HUDEP-2 (cell line): ENCODE measurements around the gene ZNF564.
"Not testable (repeated sequence)": the region's sequence is repeated elsewhere in the genome, so short reads cannot be mapped to it uniquely, and the experiment has no call there.

Experiments used
- DNase-seq, 76 experiments: peaks; one replicate each; lab custom pipeline; 2025; ENCODE audit not compliant: unreplicated experiment in 76 of 76; lab: John Stamatoyannopoulos, UW

ZNF564 gene

DNA sequence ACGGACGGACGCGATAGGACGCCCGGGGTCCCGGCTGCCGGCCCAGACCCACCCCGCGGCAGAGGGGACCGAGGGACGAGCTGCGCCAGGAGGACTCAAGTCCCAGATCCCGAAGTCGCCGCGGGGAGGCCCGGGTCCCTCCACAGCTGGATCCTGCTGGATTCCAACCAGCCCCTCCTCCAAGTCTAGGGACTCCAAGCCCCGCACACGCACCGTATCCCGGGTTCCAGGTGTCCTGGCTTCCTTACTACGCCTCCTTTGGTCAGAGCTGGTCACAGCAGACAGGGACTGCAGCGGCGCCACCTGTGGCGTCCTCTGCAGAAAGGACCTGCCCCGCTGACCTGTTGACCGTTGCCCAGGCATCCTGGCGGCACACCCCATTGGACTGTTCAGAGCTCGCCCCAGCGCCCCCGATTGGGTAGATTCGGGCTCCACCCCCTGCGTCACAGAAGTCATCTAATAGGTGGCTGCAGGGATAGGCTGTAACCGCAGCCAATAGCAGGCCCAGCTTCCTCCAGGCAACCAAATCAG, 37.7 kb downstream of the ZNF564 start:
- no peak for DNase-seq

DNA sequence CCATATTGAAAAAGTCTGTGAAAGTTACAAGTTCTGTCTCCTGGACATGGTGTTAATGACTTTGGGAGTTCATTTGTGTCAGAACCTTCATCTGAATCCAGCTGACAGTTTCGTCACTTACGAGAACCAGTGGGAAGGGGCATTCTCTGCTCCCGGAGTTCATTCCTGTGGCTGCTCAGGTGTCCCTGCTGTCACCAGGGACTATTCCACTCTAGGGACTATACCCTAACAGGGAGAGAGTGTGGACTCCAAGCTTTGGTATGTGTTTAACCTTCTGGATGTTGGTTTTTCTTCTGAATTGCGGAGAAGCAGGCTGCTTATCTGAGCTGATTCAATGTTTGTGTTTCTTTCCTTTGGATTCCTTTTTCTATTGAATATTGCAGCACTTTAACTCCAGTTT, 54.2 kb downstream of the ZNF564 start:
- DNase-seq, result no peak

DNA sequence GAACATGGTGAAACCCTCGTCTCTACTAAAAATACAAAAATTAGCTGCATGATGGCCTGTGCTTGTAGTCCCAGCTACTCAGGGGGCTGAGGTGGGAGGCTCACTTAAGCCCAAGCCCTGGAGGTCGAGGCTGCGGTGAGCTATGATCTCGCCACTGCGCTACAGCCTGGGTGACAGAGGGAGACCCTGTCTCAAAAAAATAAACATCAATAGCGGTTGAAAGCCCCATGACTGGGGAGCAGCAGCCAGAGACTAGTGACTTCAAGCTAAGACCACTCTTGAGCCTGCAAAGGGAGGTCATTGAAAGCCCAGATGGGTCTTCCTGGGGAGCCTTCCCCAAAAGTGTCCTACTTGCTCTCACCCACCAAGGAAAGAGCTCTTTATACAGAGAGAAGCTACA, 54.8 kb downstream of the ZNF564 start:
- DNase-seq, result no peak

DNA sequence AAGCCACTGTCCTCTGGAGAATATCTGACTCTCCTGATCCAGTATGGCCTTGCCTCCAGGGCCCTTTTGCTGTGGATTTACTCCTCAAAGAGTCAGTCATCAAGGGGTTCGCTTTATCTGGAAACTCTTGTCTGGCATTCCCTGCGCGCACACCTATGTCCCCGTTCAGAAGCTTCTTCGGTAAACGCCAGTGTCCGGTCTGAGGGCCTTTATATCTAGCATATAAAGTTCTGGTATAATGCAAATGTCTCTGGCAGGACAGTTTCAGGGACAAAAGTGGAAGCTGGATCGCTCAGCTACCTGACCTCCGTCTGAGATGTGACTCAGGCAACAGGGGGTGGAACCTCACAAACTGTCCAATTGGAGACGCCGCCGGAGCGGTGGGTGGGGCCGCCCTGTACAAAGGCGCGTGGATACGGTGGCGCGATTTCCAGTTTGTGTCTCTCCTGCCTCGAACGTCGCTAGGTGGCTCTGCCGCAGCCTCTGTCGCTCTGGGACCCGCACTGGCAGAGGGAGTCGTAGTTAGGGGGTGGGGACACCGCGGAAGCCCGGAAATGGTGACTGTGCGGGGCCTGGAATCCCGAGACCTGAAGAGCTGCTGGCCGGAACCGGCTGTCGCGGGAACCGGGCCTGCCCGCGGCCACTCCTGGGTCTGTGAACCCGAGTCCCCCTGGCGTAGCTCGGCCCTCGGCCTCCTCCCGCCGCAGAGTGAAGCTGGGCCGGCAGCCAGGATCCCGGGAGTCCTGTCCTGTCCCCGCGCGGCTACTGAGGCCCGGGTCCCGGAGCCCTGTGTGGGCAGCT, 56.1 kb downstream of the ZNF564 start:
- peak in 20 of 76 experiments; percentile 4 to 35 (median 20) for DNase-seq

DNA sequence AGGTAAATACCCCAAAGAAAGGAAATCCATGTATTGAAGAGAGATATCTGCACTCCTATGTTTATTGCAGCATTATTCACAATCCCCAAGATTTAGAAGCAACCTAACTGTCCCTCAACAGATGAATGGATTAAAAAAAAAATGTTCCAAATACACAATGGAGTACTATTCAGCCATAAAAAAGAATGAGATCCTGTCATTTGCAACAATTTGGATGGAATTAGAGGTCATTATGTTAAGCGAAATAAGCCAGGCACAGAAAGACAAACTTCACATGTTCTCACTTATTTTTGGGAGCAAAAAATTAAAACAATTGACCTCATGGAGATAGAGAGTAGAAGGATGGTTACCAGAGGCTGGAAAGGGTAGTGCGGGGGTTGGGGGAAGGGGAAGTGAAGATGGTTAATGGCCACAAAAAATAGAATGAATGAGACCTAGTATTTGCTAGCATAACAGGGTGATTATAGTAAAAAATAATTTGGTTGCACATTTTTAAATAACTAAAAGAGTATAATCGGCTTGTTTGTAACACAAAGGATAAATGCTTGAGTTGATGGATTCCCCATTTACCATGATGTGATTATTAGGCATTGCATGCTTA, 56.9 kb downstream of the ZNF564 start:
- no peak for DNase-seq

DNA sequence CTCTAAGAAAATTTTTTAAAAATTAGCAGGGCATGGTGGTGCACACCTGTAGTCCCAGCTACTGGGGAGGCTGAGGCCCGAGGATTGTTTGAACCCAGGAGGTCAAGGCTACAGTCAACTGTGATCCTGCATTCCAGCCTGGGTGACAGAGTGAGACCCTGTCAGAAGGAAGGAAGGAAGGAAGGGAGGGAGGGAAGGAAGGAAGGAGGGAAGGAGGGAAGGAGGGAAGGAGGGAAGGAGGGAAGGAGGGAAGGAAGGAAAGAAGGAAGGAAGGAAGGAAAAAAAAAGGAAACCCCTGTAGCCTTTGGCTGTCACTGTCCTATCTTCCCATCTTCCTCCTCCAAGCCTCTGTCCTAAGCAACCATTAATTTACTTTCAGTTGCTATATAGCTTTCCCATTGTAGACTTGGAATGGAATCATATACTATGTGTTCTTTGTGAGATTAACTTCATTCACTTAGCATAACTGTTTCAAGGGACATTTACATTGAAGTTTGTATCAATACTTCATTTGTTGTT, 65.0 kb downstream of the ZNF564 start:
- DNase-seq, result not testable (repeated sequence)

DNA sequence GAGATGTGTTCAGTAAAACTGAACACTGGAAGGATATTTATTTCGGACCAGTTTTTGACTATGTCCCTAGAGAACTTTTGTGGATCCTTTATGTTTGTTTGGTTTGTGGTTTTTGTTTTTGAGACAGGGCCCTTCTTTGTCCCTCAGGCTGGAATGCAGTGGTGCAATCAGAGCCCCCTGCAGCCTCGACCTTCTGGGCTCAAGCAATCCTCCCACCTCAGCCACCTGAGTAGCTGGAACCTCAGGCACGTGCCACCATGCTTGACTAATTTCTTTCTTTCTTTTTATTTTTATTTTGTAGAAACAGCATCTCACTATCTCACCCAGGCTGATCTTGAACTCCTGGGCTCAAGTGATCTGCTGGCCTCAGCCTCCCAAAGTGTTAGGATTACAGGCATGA, 65.7 kb downstream of the ZNF564 start:
- no peak for DNase-seq

DNA sequence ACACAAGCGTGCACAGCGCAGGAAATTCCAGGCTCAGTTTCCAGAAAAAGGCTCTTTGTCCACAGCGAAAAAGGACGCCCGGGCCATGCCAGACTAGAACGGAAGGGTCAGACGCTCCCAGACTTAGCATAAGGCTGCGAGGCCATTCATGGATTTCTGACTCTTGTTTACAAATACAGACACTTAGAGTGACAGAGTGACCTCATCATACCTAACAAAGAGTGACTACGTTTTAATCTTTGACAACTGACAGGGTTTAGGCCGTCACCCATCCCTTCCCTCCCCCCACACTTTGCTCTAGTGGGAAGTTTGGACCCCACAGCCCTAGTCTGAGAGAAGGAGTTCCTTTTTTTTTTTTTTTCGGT, 66.2 kb downstream of the ZNF564 start:
- no peak for DNase-seq

DNA sequence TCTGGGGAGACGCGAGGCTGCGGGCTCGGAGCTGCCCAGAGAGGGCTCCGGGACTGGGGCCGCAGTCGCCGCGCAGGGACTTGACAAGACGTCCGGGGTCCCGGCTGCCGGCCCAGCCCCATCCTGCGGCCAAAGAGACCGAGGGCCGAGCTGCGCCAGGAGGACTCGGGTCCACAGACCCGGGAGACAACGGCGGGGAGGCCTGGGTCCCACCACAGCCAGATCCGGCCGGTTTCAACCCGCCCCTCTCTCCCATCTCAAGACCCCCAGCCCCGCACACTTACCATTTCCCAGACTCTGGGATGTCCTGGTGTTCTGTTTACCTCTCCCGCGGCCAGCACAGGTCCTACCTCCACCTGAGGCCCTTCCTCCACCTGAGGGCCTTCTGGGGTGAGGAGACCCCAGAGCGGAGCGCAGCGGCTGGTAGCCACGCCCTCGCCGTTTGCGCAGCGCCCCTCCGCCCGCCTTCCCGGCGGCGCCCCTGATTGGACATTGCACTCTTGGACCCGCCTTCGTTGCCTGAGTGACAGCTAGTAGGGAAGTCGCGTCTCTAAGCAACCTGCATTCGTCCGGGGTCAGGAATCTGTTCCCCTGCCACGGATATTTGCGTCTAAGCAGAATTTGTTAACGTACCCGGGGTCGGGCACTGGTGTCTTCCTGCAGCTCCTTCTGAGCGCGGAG, 66.8 kb downstream of the ZNF564 start, which contains the start of gene ZNF709:
TSS of gene ZNF709 (minus strand) at position 446 of the 681 bp plus-strand sequence. CDS start at position 287, 159 bp downstream.
- DNase-seq, result peak in 1 of 76 experiments; percentile 7

DNA sequence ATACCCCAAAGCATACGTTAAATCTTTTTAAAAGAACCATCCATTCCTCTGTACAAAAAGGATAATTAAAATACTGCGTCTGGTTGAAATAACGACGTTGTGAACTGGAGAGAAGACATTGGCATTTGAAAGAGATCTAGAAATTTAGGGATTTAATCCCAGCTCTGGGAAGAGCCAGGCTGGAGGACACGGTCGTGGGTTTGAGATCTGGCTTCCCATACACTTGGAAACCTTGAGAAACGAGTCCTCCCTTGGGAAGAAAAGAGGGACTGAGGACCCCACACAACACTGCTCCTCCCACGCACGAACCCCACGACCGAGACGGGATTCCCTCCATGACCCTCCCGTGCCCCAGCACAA, 67.3 kb downstream of the ZNF564 start:
- DNase-seq, result no peak

DNA sequence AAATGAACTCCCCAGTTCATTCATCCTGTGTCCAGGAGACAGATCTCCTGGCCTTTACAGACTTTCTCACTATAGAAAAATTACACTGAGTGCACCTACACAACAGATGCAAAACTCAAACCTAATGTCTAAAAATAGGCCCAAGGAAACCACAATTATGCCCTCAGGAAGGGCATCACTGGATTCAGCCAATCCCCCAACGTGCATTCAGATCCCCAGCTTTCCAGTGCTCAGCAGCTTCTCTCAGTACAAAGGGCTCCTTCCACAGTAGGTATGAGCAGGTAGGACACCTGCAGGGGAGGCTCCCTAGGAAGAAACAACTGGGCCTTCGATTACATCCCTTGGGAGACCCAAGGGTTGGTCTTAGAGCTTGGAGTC, 68.8 kb downstream of the ZNF564 start:
- DNase-seq, result no peak

DNA sequence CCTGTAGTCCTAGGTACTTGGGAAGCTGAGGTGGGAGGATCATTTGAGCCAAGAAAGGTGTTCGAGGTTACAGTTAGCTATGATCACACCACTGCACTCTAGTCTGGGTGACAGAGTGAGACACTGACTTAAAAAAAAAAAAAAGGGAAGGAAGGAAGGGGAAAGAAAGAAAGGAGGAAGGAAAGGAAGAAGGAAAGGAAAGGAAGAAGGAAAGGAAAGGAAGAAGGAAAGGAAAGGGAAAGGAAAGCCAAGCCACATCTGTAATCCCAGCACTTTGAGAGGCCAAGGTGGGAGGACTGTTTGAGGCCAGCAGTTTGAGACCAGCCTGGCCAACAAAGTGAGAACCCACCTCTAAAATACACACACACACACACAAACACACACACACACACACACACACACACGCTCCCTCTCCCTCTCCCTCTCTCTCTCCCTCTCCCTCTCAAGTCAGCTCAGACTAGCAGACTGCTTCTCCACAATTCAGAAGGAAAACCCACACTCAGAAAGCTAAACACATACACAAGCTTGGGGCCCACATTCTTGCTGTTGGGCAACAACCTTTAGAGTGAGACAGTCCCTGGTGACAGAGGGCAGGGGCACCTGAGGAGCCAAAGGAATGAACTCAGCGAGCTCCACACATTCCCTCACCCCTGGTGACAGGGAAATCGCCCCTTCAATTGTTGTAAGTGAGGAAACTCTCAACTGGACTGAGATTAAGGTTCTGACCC, 69.3 kb downstream of the ZNF564 start:
- no peak for DNase-seq

DNA sequence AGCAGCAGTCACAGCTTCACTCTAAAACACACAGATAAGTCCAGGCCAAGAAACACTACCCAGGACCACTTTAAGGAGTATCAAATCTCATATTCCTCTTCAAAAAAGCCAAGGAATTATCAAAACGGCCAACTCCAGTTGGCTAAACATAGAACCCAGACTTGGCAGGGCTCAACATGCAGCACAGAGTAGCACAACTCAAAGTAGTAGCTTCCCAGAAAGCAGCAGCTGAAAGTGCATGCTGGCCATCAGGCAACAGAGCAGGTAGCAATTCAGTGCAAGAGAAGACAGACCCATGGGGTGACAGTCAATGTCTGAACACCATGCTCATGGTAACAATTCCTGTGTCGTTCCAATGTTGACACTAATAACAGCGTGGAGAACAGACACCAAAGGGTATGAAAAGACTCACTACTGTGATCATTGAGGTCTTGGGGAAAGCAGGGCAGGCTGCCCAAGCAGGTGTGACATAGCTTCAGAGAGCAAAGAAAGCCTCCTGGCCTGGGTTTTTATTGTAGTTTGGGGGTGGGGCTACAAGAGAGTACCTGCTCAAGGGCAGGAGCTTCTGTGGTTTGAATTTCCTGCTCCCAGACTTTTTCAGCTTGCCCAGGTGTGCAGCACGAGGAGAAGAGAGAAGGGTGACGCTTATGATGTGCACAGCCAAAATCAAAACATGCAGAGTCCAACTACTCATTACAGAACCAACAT, 72.9 kb downstream of the ZNF564 start:
- DNase-seq, result no peak
